Esophagus muscularis mucosa (tissue), 3 donors: ENCODE results near the gene KCNQ2.

ENCODE experiments used
- CTCF ChIP-seq, 3 experiments: fragments of 200-600 bp in 2 of 3; fragments of 450-650 bp in 1 of 3; sonication (generic) in 2 of 3; IDR thresholded peaks; one replicate each; pipeline ENCODE4 v1.5.1; 2017 to 2019; ENCODE audit warnings: antibody characterized with exemption in 3 of 3, mild to moderate bottlenecking in 2 of 3, moderate library complexity in 1 of 3
- EP300 ChIP-seq: sonication (generic); formaldehyde crosslinking; IDR thresholded peaks from one replicate; pipeline ENCODE4 v1.6.1; 2017; ENCODE audit warnings: antibody characterized with exemption

- TF ChIP-seq EP300 (no peak), CTCF (IDR thresholded peaks at IDR 0.05) (no peak)
These were observed 27.9 kb downstream of the KCNQ2 start for GRCh38 chr20:63444548-63444947.
